Measurements from ENCODE around the gene KHK.

KHK gene

DNA sequence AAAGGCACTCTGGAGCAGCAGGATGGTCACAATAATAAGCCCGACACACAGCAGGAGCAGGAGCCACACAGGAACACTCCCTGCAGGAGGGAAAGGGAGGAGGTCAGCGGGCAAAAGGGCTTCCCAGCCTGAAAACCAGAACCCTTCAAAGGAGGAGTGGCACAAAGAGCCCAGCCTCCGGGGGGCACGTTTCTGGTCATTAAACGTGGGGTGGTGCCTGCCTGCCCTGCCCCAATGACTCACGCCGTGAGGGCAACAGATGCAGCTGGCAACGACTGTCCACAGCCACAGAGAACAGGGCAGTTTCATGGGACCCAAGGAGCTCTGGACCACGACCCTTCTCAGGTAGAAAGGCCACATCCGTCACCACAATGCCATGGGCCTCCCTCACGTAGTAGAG lies 44.9 kb downstream of the KHK start:
- DNase-seq: no peak
- H3K27ac Mint-ChIP-seq: peak overlapping the region; percentile 25
- H3K9me3 Mint-ChIP-seq: no peaks in the 10 kb centered on the region
- peaks cover 4% of the 10 kb centered on the region for H3K27me3 Mint-ChIP-seq (ENCODE audit: low read depth, poor library complexity)
- H3K4me3 Mint-ChIP-seq: no peak overlapping the region
- no peak for TF ChIP-seq CTCF (IDR thresholded peaks at IDR 0.05)
- H3K4me1 Mint-ChIP-seq: peaks cover 14% of the 10 kb centered on the region
- peaks cover 14% of the 10 kb centered on the region for H3K36me3 Mint-ChIP-seq (ENCODE audit: low read depth)

DNA sequence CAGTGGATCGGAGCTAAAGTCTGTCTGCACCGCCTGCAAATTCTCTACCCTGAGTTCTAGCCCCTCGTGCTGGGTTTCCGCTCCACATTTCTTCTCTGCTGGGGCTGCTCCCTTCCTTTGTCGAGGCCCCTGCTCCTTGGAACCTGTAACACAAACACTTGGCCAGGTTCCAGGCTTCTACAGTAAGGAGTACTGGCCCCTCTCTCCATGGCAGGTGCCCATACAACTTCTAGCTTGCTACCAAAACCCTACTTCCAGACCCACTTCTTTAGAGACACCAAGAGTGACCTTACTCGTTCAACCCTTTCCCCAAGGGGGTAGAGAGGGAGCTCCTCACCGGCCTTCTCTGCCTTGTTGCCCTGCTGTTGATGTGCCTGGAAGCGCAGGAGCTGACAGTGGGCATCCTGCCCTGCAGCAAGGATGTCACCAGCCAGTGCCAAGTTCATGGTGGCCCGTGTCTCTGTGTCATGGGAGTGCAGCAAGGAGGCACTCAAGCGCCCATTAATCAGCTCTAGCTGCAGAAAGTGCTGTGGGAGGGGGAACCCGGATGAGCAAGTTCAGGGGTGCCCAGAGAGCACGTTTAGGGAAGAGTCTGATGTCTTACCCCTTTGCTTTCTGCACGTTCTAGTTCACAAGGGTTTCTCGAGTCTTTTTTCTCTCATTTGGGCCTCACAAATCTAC lies 46.8 kb downstream of the KHK start:
- DNase-seq: peak; percentile 27
- peak overlapping the region; percentile 71 for H3K27ac Mint-ChIP-seq
- H3K4me1 Mint-ChIP-seq: peaks cover 14% of the 10 kb centered on the region
- H3K9me3 Mint-ChIP-seq: no peaks in the 10 kb centered on the region
- peaks cover 2% of the 10 kb centered on the region for H3K27me3 Mint-ChIP-seq (ENCODE audit: low read depth, poor library complexity)
- H3K36me3 Mint-ChIP-seq (ENCODE audit: low read depth): peaks cover 14% of the 10 kb centered on the region
- TF ChIP-seq CTCF (IDR thresholded peaks at IDR 0.05): no peak
- peak overlapping the region; percentile 95 for H3K4me3 Mint-ChIP-seq

DNA sequence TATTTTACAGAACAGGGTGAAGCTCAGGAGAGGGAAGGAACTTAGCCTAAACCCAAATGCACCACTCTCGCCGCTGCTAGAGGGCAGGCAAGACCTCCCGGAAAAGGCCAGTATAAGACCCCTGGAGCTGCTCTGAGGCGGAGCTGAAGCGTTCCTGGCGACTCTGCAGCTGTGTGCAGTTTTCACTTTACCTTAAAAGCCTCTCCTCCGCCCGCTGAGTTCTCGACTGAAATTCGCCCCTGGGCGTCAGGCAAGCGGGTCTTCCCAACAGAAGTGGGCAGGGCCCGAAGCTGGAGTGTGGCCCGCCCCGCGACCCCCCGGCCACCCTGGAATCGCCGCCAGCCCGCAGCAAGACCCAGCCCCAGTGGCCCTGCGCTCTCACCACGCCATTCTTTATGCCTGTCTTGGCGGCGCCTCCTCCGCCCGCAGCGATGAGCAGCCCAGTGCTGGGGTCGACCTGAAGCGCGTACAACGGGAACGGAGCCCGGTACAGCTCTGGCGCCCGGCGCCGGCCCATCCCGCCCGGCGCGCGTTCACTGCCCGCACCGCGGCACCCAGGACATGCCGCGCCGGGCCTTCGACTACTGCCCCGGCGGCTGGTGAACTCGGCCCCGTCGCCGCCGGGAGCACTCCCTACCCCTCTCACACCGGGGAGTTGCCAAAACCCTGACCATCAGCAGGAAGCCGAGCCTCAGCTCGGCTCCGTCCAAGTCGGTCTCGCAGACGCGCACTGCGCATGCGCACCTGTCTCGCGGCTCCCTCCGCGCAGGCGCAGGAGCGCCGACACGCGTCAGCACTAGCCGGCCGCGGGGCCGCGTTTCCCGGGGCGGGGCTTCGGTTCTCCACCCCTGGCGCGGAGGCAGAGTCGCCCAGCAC lies 47.6 kb downstream of the KHK start, which contains the start of gene PREB:
PREB (minus strand) TSS at position 732 of the 876 bp plus-strand sequence; CDS start at position 517, 215 bp downstream.
- peaks cover 4% of the 10 kb centered on the region for H3K27me3 Mint-ChIP-seq (ENCODE audit: low read depth, poor library complexity)
- H3K9me3 Mint-ChIP-seq: no peaks in the 10 kb centered on the region
- no peak for TF ChIP-seq CTCF (IDR thresholded peaks at IDR 0.05)
- peaks cover 14% of the 10 kb centered on the region for H3K36me3 Mint-ChIP-seq (ENCODE audit: low read depth)
- H3K4me1 Mint-ChIP-seq: peaks cover 14% of the 10 kb centered on the region
- peak; percentile 99 for DNase-seq
- peak within 1 kb of the TSS; percentile 95 for H3K4me3 Mint-ChIP-seq
- peak within 1 kb of the TSS; percentile 98 for H3K27ac Mint-ChIP-seq

- Mint-ChIP-seq H3K9me3 (no peaks in the 10 kb centered on the region), H3K36me3 (ENCODE audit: low read depth) (peaks cover 14% of the 10 kb centered on the region), H3K27ac (no peak overlapping the region), H3K4me1 (peaks cover 14% of the 10 kb centered on the region), H3K27me3 (ENCODE audit: low read depth, poor library complexity) (peaks cover 7% of the 10 kb centered on the region), H3K4me3 (peak overlapping the region; percentile 95)
- no peak for TF ChIP-seq CTCF (IDR thresholded peaks at IDR 0.05)
- no peak for DNase-seq
Observed at GRCh38 chr2:27134781-27135477, 48.4 kb downstream of the KHK start.

DNA sequence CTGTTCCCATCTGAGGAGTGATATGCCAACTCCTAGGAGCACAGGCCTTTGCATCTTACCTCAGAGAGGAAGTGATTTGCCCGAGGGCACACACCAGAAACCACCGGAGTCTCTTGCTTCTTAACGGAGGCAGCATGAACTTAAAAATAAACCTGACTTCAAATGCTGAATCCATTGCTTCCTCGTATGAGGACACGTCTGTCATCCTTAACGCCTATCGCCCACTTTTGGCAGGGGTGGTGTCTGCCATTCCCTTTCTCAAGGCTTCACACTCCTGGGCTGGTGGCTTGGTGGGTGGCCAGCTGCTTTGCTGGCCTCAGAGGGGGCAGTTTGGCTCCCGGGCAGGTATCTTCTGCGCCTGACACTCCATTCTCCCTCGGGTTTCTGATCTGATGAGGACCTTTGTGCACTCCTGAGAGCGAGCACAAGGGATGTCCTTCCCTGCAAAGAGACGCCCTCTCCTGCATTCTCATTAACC lies 48.9 kb downstream of the KHK start:
- Mint-ChIP-seq H3K36me3 (ENCODE audit: low read depth) (peaks cover 14% of the 10 kb centered on the region), H3K27me3 (ENCODE audit: low read depth, poor library complexity) (peaks cover 7% of the 10 kb centered on the region), H3K9me3 (no peaks in the 10 kb centered on the region), H3K27ac (no peak overlapping the region), H3K4me1 (peaks cover 14% of the 10 kb centered on the region), H3K4me3 (peak overlapping the region; percentile 58)
- no peak for TF ChIP-seq CTCF (IDR thresholded peaks at IDR 0.05)
- DNase-seq: no peak

All from nephron progenitor cell (in vitro differentiated cells).